ENCODE measurements around the gene CHRM1.

Gene CHRM1

DNA sequence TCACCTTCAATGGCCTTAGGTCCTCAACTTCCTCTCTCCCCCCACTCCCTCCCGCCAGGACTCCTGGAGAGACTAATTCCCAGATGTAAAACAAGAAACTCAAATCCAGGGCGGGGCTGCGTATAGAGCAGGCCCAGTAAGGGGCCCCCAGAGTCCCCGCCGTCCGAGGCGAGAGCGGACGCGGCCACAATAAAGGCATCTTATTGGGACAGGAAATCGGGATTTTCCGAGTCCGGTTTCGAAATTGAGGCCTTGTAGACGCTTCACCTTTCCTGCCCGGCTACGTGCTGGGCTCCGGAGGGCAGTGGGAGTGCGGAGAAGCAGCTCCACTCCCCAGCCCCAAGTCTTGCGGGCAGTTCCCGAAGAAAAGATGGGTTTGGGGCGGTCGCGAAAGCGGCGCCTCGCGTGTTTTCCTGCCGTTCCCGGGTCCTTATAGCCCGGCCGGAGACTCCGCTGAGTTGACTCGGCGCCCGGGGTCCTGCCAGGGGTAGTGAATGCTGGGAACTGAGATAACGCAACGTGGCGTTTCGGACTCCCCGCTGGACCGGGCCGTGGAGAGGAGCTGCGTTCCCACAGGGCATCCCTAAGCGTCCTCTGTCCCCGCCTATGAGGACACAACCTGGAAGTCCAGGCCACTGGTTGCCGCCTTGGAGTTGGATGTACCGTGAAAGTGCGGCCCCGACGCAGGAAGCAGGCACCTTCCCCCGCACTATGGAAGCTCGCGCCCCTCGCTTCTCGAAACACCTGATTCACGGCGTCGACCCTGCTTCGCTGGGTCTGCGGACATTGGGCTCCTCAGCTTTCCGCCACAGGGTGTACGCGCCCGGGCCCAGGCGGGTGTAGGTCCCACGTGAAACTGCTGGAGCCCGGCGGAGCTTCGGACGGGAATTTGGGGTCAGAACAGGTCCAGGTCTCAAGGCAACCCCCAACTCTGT, 4.8 kb upstream of the CHRM1 start:
- no peak for FAIRE-seq

DNA sequence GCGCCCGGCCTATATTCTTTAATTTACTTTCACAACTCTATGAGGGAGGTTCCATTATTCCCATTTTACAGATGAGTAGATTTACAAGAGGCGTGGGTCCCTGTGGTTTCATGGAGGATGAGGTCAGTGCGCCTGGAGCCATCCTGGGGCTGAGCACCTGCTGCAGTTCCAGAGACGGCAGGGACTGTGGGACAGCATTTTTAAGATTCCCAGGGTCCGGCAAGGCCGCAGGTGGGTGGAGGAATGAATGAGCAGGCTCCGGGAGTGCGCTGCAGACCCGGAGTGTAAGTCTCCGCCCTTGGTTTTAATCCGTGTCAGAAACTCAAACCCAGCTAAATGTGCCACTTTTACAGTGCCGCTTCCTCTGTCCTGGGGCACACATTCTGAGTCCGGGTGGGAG, 4.1 kb upstream of the CHRM1 start:
- no peak for FAIRE-seq

DNA sequence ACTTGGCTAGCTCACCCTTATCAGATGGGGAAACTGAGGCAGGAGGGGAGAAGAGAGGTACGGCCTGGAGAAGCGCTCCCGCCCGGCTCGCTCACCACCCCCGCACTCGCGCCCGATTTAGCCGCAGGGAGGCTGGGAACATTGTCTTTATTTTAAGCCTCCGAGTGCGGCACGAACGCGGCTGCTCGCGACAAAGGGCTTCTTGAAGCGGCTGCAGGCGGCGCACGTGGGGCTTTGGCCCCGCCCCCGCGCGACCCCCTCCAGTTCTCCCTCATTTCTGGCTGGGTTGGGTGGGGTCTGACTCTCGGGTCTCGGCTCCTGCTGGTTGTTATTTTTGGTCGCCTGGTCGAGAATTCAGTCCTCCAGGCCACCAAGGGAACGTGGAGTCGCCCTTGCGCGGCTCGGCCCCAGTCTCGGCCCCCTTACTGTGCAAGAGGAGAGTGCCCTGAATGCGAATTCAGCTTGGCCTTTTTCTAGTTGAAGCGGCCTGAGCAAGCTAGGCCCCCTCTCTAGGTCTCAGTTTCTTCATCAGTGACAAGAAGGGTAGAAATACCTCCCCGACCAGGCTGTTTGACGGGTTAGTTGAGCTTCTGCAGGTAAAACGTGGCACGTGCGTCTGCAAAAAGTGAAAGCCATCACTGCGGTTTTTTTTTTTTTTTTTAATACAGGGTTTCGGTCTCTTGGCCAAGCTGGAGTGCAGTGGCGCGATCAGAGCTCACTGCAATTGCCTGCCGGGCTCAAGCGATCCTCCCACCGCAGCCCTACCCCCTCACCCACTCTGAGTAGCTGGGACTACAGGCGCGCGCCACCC, 2.6 kb upstream of the CHRM1 start:
- FAIRE-seq, result no peak

DNA sequence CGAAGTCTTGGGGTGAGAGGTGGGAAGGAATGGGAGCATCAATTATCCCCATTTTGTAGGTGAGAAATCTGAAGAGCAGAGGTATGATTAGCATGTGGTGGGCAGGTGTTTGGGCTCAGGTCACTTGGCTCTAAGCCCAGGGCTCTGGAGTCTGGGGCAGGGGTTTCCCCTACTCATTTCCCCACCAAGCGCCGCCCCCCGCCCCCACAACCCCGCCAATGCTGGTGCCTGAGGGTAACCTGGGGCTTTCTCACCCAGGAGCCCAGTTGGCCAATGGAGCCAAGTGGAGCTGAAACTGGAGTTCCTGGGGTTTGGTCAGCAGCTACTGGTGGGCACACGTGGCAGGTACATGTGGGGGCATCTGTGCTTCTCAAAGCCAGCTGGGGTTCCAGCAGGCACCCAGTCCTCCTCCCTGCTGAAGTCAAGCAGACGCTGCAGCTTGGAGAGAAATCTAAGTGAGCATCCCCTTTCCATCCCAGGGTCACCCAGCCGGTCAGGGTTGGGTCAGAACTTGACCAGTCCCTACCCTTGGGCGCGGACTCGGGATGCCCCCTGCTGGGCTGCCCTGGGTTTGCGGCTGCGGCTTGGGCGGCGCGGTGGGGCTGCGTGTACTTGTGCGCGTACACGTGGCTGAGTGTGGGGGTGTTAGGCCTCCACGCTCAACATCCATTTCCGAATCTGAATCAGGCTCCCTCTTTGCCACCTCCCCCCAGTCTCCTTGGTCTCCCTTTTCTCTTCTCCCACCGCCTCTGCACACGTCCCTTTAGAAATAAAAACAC, 1.7 kb upstream of the CHRM1 start:
- FAIRE-seq, result no peak

DNA sequence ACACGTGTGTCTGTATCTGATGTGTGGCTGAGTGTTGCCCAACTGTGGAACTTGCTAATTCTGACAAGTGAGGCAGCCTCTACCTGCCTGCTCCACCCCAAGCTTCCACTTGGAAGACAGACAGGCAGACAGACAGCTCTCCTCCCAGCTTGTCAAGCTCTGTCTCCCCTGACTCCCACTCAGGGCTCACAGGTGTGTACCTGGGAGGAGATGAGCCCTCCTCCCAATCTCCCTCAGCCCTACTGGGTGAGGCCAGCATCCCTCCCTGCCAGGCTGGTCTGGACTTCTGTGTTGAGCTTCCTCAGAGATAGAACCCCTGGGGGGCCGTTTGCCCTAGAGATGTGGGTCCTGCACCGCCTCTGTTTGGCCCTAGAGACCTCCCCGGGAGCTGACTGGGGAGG, 1.0 kb upstream of the CHRM1 start:
- FAIRE-seq, result no peak

DNA sequence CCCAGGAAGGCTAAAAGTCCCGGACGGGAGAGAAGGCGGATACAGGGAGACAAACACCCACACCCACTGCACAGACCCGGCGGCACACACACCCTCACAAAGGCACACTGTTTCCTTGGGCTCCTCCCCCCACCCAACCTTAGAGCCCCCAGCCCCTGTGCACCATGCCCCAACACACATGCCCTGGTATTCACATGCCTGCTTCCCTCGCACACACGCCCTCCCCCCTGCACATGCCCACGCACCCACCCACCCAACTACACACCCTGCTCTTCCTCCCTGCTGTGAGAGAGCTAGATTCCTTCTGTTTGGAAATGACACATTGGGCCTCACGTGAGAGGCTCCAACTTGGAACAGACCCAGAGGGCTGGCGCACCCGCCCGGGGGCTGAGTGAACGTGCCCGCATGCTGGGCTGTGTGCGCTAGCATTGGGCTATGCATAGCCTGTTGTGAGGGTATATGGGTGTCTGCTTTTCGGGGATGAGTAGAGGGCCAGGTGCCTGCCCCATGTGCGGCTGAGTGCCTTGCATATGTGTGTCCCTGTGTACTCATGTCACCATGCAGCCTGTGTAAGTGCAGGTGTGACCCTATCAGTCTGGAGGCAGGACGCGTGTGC, 518 bp upstream of the CHRM1 start:
- no peak for FAIRE-seq

DNA sequence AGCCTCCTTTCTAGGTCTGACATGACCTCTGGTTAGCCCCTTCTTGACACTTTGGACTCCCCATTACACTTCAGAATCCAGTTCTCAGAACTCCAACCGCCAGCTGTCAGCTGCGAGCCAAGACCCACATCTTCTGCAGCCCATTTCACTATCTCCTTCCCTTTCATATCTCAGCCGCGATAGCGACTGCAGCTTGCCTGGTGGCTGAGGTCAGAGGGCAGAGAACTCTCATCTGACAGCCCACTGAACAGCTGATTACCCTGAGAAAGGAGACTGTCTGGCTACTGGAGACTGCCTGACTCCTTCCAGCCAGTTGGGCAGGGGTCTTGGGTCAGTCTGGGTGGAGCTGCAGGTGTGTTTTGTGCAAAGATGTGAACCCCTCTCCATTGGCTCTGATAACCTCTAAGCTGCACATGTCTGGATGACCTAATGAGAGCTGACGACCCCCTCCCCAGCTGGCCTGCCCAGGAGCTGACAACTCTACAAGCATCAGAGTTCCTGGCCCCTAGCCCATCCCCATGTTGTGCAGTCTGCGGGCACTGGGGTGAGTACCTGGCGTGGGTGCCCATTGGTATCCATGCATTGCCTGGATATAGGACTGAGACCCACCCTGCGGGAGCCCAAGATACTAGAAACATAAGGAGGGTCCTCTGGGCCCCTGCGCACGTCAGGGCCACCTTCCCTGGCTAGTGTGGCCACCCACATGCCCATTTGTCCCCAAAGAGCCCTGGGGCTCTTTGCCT, 1.1 kb downstream of the CHRM1 start:
- FAIRE-seq, result no peak

DNA sequence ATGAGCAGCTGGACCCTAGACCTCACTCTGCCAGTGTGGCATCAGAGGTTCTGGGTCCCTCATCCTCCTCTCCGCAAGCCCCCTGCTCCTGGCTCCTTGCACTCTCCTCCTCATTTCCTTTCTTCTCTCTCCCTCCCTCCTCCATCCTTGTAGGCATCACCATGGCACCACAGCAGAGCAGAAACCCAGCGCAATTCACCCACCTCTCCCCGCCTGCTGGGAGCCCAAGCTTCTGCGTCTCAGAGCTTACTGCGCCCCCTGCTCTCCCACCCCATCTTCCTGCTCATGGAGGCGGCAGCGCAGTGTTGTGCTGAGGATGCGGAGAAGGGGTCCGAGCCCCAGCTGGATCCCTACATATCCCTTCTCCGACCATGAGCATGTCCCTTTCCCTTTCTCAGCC, 1.7 kb downstream of the CHRM1 start:
- FAIRE-seq, result no peak

DNA sequence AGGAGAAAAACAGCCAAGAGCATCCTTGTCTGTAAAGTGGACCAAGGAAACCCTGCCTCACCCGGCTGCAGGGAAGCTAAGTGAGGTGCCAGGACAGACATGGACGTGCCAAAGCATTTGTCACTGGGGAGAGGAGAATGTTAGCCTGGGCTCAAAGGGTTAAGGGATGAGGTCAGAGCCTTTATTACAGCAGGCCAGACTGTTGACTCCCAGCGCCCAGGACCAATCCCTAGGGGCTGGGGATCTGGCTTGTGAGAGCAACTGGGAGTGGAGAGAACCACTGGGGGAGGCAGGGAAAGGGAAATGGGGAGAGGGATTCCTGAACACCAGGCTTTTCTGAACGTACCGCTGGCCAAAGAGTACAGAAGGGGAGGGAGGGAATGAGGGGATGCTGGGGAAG, 2.6 kb downstream of the CHRM1 start:
- FAIRE-seq, result no peak

DNA sequence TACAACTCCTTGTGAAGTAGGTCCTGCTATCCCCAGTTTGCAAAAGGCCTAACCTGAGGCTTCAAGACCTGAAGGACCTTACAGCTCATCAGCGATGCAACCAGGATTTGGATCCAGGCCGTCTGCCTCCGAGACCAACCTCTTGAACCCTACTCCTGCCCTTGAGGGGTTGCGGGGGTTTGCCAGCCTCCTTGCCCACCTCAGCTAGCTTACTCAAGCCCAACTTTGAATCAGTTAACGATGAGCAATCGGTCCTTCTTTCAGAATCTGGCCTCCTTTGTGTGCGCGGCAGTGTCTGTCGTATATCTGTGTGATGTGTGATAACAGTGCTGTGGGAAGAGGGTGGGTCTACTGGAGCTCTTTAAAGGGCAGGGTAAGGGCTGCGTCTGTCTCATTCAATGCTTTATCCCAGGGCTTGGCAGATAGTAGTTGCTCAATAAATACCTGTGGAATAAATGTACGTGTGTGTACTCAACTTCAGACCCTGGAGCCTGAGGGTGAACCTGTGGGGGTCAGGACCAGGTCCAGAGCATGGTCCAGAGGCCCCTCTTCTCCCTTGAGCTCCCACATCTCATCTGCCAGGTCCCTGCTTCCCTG, 3.2 kb downstream of the CHRM1 start:
- no peak for FAIRE-seq

DNA sequence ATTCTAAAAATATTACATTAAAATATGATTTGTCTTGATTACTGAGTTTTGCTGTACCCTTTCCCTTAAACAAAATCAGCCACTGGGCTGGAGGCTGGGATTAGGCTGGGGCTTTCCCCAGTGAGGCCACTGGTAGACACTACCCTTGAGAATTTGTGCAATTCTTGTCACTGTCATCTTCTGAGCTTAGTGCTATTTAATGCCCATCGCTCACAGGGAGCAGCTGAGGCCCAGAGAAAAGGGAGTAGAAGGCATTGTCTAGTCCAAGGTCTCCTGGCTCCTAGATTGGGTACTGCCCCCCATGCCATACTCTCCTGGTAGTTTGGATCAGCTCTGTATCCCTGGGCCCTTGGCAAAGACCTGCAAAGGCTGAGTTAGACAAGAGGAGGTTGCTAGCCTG, 6.7 kb downstream of the CHRM1 start:
- FAIRE-seq, result no peak

DNA sequence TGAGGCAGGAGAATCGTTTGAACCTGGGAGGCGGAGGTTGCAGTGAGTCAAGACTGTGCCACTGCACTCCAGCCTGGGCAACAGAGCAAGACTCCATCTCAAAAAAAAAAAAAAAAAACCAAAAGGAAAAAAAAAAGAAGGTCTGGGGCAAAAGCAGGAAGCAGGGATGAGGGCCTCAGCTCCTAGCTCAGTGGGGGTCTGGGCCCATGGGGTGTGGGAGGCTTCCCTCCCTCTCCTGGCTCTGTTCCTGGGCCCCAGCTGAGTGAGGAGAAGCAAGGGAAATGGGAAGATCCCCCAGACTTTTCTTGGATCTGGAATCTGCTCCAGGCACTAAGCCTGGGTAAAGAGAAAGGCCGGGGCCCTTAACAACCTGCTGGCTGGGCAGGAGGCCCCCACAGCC, 8.9 kb downstream of the CHRM1 start:
- no peak for FAIRE-seq

DNA sequence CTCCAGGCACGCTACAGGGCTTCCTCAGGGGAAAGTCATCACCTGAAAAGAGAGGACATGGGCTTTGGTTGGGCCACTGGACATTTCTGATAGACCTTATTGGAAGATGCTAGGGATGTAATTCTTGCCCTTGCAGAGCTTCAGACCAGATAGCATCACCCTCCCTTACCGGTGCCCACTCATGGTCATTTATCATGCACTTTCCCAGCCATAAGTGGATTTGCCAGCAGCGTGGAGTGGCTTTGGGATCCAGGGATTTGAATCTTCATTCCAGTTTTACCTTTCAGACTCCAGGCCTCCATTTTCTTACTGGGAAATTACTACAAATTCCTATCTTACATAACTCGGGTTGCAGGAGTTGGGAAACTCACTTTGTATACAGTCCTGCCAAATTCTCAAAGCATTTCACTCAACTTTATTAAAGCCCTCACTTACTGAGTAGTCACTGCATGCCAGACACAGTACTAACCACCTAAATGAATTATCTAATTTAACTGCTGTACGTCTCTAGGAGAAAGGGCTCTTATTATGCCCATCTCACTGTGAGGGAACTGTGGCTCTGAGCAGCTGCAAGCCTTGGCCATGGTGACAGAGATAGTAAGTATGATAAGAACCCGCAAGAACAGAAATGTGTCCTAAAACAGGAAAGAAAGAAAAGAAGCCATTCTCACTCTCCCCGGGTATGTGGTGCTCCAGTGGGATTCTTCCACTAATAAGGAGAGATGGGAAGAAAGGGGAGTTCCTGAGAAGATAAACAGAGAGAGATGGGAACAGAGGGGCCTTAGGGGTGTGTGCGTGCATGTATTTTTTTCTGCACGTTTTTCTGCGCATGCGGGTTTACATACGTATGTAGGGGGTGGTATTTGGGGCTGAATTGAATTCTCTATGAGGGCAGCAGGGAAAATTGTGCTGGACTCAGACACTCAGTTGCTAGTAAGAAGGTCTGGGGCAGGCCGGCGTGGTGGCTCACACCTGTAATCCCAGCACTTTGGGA, 9.7 kb downstream of the CHRM1 start:
- no peak for FAIRE-seq

DNA sequence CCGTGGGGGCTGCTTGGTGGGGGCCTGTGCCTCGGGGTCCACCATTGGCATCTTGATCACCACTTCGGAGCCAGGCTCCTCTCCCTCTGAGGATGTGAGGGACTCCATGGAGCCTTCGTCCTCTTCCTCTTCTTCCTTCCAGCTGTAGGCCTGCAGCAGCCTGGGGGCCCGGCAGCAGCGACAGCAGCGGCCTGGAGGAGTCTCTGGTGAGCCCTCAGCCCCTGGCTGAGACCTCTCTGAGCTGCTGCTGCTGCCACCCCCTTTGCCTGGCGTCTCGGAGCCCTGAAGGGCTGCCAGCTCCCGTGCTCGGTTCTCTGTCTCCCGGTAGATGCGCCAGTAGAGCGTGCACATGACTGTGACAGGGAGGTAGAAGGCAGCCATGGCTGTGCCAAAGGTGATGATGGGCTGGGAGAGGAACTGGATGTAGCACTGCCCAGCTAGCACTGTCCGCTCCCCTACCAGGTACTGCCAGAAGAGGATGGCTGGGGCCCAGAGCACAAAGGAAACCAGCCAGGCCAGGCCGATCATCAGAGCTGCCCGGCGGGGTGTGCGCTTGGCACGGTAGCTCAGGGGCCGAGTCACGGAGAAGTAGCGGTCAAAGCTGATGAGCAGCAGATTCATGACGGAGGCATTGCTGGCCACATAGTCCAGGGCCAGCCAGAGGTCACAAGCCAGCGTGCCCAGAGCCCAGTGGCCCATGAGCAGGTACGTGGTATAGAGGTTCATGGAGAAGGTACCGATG, 10.9 kb downstream of the CHRM1 start:
- no peak for FAIRE-seq

DNA sequence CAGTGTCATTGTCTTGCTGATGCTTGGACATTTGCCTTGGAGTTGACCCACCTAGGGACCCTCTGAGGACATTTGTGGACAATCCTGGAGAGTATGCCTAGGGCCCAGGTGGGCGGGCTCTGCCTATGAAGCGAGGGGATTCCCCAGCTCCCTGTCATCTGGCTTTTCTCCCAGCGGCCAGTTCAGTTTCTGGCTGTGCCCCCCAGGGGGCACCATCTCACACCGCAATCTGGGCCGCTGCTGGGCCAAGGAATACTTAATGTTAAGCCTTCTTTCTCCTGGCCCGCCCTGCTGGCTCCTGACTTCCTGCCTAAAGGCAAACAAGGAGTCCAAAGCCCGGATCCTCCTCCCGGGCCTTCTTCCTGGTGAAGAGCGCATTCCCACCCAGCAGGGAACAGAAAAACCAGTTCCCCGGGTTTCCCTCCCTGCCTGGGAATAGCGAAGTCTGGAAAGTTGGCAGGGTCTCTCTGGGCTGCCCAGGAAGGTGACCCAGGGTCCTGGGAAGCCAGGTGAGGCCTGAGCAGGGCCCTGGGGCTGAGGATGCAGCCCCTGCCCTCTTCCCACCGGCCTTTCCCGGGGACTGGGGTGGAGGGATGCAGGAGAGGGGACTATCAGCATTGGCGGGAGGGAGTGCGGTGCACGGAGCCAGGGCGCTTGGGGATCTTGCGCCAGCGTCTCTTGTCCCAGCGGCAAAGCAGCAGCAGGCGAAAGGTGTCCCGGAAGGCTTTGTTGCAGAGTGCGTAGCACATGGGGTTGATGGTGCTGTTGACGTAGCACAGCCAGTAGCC, 11.9 kb downstream of the CHRM1 start:
- no peak for FAIRE-seq

DNA sequence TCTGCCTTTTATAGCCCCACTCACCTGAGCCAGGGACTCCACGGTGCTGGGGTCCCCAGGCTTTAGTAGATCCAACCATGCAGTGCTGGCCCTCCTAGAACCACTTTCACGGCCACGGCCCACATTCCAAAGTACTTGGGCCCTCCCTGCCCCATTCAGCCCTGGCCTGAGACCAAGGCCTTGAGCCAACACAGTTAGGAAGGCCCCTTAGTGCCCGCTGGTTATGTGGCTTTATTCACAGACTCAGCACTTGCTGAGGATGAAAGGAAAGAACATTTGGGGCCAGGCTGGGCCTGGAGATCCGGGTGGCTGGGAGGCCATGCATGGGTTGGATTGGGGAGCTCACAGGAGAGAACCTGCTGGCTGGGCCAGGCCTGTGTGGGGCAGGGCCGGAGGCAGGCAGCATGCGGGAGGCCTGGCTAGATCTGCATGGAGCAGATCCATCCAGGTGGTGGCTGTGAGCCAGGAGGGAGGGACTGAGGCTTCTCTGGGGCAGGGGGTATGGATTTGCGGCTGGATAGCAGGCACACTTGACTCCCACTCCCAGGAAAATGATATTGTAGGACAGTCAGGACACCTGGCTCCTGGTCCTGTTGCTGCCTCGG, 12.6 kb downstream of the CHRM1 start:
- no peak for FAIRE-seq

DNA sequence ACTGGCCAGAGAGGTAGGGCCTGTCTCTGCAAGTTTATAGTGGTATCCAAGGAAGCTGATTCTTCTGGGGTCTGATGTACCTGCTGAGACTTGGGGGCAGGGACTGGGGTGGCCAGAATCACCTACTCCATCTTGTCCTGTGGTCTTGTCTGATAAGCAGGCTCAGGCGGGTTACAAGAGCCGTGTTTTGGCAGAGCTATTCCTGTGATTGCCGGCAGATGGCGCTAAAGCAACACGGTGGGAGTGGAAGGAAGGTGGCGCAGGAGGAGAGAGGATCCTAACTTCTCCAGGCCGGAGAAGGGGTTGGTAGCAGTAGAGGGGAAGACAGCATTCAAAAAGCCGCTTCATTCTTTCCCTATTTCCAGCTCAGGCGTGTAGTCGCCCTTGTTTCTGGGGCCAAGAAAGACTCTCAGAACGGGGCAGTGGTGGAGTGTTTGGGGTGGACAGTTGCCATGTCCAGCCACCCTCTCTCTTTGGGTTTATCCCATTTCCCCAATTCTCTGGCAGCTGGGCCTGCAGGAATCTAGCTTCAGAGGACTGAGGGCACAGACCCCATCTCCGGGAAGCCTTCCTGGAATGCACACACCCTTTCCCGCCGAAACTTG, 15.1 kb downstream of the CHRM1 start:
- no peak for FAIRE-seq

DNA sequence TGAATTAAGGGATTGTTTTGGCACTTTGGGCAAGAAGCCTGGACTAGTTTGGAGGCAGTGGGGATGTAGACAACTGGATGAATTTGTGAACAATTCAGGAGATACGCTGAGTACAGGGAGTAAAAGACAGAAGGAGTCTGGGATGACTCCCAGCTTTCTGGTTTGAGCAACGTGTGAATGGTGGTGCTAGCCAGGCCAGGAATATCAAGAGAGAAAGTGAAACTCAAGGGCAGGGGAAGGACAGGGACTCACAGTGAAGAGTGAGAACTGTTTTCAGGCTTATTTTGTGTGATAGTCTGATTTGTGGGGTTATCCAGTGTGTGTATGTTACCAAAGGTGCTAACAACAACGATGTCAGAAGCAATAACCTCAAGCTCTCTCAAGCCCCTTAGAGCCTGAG, 15.9 kb downstream of the CHRM1 start:
- no peak for FAIRE-seq

All from A204.1 (cell line).